ENCODE measurements around the gene ADH4. TPM values are rescaled to one million over a fixed set of nuclear protein-coding genes. Genes with fewer than 3 reads are reported as not detected.
"Not testable (repeated sequence)": the region's sequence is repeated elsewhere in the genome, so short reads cannot be mapped to it uniquely, and the experiment has no call there.

ADH4 gene
- total RNA-seq (2012; rRNA removed), result not detected in 2 replicates

- no peaks in the 10 kb centered on the region for H3K27me3 ChIP-seq (ENCODE audit: control insufficient read depth, insufficient read depth, low read length)
- no peak within 1 kb of the TSS for H3K9ac ChIP-seq (ENCODE audit: low read depth, low read length)
- H3K9me3 ChIP-seq (replicated peaks; ENCODE audit: low read length), result no peaks in the 10 kb centered on the region
- no peaks in the 10 kb centered on the region for H3K4me1 ChIP-seq (ENCODE audit: control insufficient read depth, insufficient read depth, low read length)
- no peak within 1 kb of the TSS for H3K4me2 ChIP-seq (ENCODE audit: low read length)
- H3K36me3 ChIP-seq (ENCODE audit: insufficient read depth, low read length), result no peaks in the 10 kb centered on the region
- H3K4me3 ChIP-seq (ENCODE audit: low read length), result no peak within 1 kb of the TSS
Measured at GRCh38 chr4:99144070-99144469, at the start of gene ADH4. Gene ADH4 (minus strand): TSS chr4:99144297. CDS start chr4:99144222, 75 bp downstream.

GRCh38 chr4:99190336-99190735 lies 46.2 kb upstream of the ADH4 start:
- Histone ChIP-seq H3K9ac (ENCODE audit: low read depth, low read length) (no peak overlapping the region), H3K27me3 (ENCODE audit: control insufficient read depth, insufficient read depth, low read length) (no peaks in the 10 kb centered on the region), H3K4me1 (ENCODE audit: control insufficient read depth, insufficient read depth, low read length) (no peaks in the 10 kb centered on the region), H3K4me3 (ENCODE audit: low read length) (no peak overlapping the region), H3K4me2 (ENCODE audit: low read length) (no peak overlapping the region), H3K9me3 (replicated peaks; ENCODE audit: low read length) (no peaks in the 10 kb centered on the region), H3K36me3 (ENCODE audit: insufficient read depth, low read length) (no peaks in the 10 kb centered on the region)

GRCh38 chr4:99189900-99190299 lies 45.8 kb upstream of the ADH4 start:
- not testable (repeated sequence) for H3K4me1 ChIP-seq (ENCODE audit: control insufficient read depth, insufficient read depth, low read length); H3K27me3 ChIP-seq (ENCODE audit: control insufficient read depth, insufficient read depth, low read length); H3K9ac ChIP-seq (ENCODE audit: low read depth, low read length); H3K9me3 ChIP-seq (replicated peaks; ENCODE audit: low read length); H3K4me3 ChIP-seq (ENCODE audit: low read length); H3K36me3 ChIP-seq (ENCODE audit: insufficient read depth, low read length); H3K4me2 ChIP-seq (ENCODE audit: low read length)

DNA sequence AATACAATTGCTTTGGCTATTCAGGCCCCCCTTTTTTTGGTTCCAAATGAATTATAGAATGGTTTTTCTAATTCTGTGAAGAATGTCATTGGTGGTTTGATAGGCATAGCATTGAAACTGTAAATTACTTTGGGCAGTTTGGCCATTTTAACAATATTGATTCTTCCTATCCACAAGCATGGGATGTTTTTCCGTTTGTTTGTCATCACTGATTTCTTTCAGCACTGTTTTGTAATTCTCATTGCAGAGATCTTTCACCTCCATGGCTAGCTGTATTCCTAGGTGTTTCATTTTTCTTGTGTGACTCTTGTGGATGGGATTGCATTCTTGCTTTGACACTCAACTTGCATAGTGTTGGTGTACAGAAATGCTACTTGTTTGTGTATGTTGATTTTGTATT lies 41.9 kb upstream of the ADH4 start:
- Histone ChIP-seq H3K4me2 (ENCODE audit: low read length) (no peak overlapping the region), H3K4me1 (ENCODE audit: control insufficient read depth, insufficient read depth, low read length) (no peaks in the 10 kb centered on the region), H3K9me3 (replicated peaks; ENCODE audit: low read length) (no peaks in the 10 kb centered on the region), H3K9ac (ENCODE audit: low read depth, low read length) (no peak overlapping the region), H3K27me3 (ENCODE audit: control insufficient read depth, insufficient read depth, low read length) (no peaks in the 10 kb centered on the region), H3K4me3 (ENCODE audit: low read length) (no peak overlapping the region), H3K36me3 (ENCODE audit: insufficient read depth, low read length) (no peaks in the 10 kb centered on the region)

DNA sequence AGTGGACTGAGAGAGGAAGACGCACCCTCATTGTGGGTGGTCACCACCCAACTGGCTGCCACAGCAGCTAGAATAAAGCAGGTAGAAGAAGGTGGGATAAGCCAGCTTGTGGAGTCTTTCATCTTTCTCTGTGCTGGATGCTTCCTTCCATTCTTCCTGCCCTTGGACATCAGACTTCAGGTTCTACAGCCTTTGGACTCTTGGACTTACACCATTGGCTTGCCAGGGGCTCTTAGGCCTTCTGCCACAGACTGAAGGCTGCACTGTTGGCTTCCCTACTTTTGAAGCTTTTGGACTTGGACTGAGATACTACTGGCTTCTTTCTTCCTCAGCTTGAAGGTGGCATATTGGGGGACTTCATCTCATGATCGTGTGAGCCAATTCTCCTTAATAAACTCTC lies 41.5 kb upstream of the ADH4 start:
- H3K4me1 ChIP-seq (ENCODE audit: control insufficient read depth, insufficient read depth, low read length), result peaks cover 2% of the 10 kb centered on the region
- H3K4me2 ChIP-seq (ENCODE audit: low read length), result no peak overlapping the region
- no peak overlapping the region for H3K4me3 ChIP-seq (ENCODE audit: low read length)
- H3K9ac ChIP-seq (ENCODE audit: low read depth, low read length), result no peak overlapping the region
- H3K36me3 ChIP-seq (ENCODE audit: insufficient read depth, low read length), result no peaks in the 10 kb centered on the region
- H3K9me3 ChIP-seq (replicated peaks; ENCODE audit: low read length), result no peaks in the 10 kb centered on the region
- H3K27me3 ChIP-seq (ENCODE audit: control insufficient read depth, insufficient read depth, low read length), result no peaks in the 10 kb centered on the region

GRCh38 chr4:99180382-99181070 lies 36.4 kb upstream of the ADH4 start:
- no peak overlapping the region for H3K4me3 ChIP-seq (ENCODE audit: low read length)

DNA sequence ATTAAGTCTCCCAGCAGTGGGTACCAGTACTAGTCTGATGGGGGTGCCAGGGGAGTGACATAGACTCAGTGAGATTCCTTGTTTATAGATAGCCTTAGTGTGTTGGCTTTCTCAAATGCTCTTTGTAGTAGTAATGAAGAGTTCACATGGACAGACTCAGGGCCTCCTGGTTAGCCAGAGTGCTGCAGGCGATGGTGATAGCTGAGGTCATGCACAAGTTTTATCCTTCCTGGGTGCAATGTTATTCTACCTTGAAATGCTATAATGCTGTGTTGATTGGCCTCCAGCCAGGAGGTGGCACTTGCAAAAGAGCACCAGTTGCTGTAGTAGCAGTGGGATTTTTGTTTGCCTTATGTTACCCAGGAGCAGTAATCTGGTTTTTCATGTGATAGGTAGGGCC lies 35.5 kb upstream of the ADH4 start:
- Histone ChIP-seq H3K9me3 (replicated peaks; ENCODE audit: low read length) (no peaks in the 10 kb centered on the region), H3K4me2 (ENCODE audit: low read length) (no peak overlapping the region), H3K36me3 (ENCODE audit: insufficient read depth, low read length) (no peaks in the 10 kb centered on the region), H3K4me3 (ENCODE audit: low read length) (no peak overlapping the region), H3K27me3 (ENCODE audit: control insufficient read depth, insufficient read depth, low read length) (no peaks in the 10 kb centered on the region), H3K9ac (ENCODE audit: low read depth, low read length) (no peak overlapping the region), H3K4me1 (ENCODE audit: control insufficient read depth, insufficient read depth, low read length) (peaks cover 10% of the 10 kb centered on the region)

More at GRCh38 chr4:99180382-99181070, 36.4 kb upstream of the ADH4 start:
- H3K4me2 ChIP-seq (ENCODE audit: low read length), result no peak overlapping the region
- no peaks in the 10 kb centered on the region for H3K9me3 ChIP-seq (replicated peaks; ENCODE audit: low read length)
- H3K4me1 ChIP-seq (ENCODE audit: control insufficient read depth, insufficient read depth, low read length), result peaks cover 10% of the 10 kb centered on the region
- no peaks in the 10 kb centered on the region for H3K27me3 ChIP-seq (ENCODE audit: control insufficient read depth, insufficient read depth, low read length)
- H3K9ac ChIP-seq (ENCODE audit: low read depth, low read length), result no peak overlapping the region
- H3K36me3 ChIP-seq (ENCODE audit: insufficient read depth, low read length), result no peaks in the 10 kb centered on the region

DNA sequence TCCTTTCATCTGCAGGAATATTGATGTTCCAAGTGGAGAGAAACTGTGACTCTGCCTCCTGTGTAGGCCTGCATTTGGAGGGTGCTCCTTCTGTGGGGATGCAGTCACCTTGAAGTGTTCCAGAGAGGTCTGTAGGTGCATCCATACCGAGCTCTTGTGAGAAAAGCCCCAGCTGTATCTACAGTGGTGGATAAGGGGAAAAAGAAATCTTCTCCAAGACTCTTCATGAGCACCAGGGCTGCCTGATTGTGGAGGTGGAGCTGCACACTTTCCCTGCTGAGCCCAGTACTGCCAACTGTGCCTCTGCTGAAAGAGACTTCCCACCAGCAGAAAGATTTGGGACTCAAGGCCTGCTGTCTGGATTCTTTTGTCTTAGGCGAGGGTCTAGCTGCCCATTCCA lies 35.1 kb upstream of the ADH4 start:
- Histone ChIP-seq H3K4me2 (ENCODE audit: low read length) (no peak overlapping the region), H3K4me1 (ENCODE audit: control insufficient read depth, insufficient read depth, low read length) (peaks cover 10% of the 10 kb centered on the region), H3K27me3 (ENCODE audit: control insufficient read depth, insufficient read depth, low read length) (no peaks in the 10 kb centered on the region), H3K4me3 (ENCODE audit: low read length) (no peak overlapping the region), H3K9ac (ENCODE audit: low read depth, low read length) (no peak overlapping the region), H3K9me3 (replicated peaks; ENCODE audit: low read length) (no peaks in the 10 kb centered on the region), H3K36me3 (ENCODE audit: insufficient read depth, low read length) (no peaks in the 10 kb centered on the region)

DNA sequence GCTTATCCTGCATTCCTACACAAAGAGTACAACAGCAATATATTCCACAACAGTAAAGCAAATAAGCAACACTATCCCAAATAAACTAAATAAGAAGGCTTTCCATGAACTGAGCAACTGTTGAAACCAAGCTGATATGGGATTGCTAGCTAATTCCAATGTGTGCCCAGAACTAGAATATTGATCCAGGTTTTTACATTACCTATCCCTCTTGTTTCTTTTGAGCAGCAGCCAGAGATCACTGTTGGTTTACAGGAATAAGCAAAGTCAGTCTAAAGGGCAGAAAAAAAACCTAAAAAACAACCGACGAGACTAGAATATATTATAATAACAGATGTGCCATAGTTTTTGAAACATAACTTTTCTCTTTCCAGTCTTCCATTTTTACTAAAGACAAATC lies 22.4 kb upstream of the ADH4 start:
- H3K4me2 ChIP-seq (ENCODE audit: low read length), result no peak overlapping the region
- no peaks in the 10 kb centered on the region for H3K4me1 ChIP-seq (ENCODE audit: control insufficient read depth, insufficient read depth, low read length)
- H3K36me3 ChIP-seq (ENCODE audit: insufficient read depth, low read length), result no peaks in the 10 kb centered on the region
- H3K9ac ChIP-seq (ENCODE audit: low read depth, low read length), result no peak overlapping the region
- no peak overlapping the region for H3K4me3 ChIP-seq (ENCODE audit: low read length)
- H3K27me3 ChIP-seq (ENCODE audit: control insufficient read depth, insufficient read depth, low read length), result no peaks in the 10 kb centered on the region
- H3K9me3 ChIP-seq (replicated peaks; ENCODE audit: low read length), result no peaks in the 10 kb centered on the region

DNA sequence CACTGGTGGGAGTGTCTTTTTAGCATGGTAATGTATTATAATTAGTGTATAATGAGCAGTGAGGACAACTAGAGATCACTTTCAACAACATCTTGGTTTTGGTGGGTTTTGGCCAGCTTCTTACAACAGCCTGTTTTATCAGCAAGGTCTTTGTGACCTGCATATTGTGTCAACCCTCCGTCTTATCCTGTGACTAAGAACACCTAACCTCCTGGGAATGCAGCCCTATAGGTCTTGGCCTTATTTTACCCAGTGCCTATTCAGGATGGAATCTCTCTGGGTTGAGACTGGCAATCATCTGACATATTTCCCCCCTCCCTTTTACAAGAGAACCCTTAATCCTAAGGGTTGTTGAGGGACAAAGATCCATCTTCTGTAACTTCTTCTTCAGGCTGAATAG lies 21.9 kb upstream of the ADH4 start:
- H3K36me3 ChIP-seq (ENCODE audit: insufficient read depth, low read length), result no peaks in the 10 kb centered on the region
- no peaks in the 10 kb centered on the region for H3K4me1 ChIP-seq (ENCODE audit: control insufficient read depth, insufficient read depth, low read length)
- no peak overlapping the region for H3K4me3 ChIP-seq (ENCODE audit: low read length)
- no peaks in the 10 kb centered on the region for H3K9me3 ChIP-seq (replicated peaks; ENCODE audit: low read length)
- H3K27me3 ChIP-seq (ENCODE audit: control insufficient read depth, insufficient read depth, low read length), result no peaks in the 10 kb centered on the region
- no peak overlapping the region for H3K9ac ChIP-seq (ENCODE audit: low read depth, low read length)
- no peak overlapping the region for H3K4me2 ChIP-seq (ENCODE audit: low read length)

DNA sequence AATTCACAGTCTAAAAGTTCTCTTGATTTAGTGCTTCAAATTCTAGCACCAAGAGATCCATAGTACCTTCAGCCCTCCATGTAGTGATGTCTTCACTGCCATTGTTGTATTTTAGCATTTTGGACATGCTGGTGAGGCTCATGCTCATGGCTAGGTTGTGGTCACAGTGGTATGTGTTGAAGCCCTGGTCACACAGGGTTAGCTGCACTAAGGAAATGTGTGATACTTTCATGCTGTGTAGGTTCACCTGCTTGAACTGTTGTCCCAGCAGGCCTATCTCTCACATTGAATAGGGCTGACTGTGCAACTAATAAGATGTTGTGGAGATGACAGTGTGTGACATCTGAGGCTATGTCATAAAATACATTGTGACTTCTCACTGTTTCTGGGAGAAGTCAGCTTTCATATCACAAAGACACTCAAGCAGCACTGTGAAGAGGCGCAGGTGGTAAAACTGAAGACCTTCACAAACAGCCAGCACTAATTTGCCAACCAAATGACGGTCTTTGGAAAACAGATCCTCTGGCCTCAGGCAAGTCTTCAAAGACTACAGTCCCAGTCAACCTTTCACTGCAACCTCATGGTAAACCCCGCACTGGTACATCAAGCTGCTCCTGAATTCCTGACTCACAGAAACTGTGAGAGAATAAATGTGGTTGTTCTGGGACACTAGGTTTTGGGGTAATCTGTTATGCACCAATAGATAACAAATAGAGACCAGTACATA lies 17.4 kb upstream of the ADH4 start:
- Histone ChIP-seq H3K9me3 (replicated peaks; ENCODE audit: low read length) (no peaks in the 10 kb centered on the region), H3K36me3 (ENCODE audit: insufficient read depth, low read length) (no peaks in the 10 kb centered on the region), H3K4me1 (ENCODE audit: control insufficient read depth, insufficient read depth, low read length) (no peaks in the 10 kb centered on the region), H3K4me2 (ENCODE audit: low read length) (no peak overlapping the region), H3K27me3 (ENCODE audit: control insufficient read depth, insufficient read depth, low read length) (no peaks in the 10 kb centered on the region), H3K9ac (ENCODE audit: low read depth, low read length) (no peak overlapping the region), H3K4me3 (ENCODE audit: low read length) (no peak overlapping the region)

DNA sequence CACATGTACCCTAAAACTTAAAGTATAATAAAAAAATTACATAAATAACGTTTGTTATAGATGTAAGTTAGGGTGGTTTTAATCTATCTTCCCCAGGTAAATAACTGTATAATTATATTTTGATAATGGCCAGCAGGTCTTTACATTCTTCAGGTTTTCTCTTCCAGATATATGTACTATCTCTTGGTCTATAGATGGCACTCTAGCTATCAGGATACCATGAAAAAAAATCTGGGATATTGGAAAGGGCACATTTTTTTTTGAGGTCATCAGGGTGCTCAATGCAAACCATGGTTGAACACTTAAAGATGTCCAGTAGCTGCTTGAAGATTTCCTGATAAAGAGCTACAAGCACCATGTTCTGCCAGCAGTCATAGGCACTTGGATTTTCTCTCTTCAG lies 15.6 kb upstream of the ADH4 start:
- no peak overlapping the region for H3K4me2 ChIP-seq (ENCODE audit: low read length)
- no peaks in the 10 kb centered on the region for H3K9me3 ChIP-seq (replicated peaks; ENCODE audit: low read length)

More for the DNA sequence above, 15.6 kb upstream of the ADH4 start:
- Histone ChIP-seq H3K27me3 (ENCODE audit: control insufficient read depth, insufficient read depth, low read length) (no peaks in the 10 kb centered on the region), H3K36me3 (ENCODE audit: insufficient read depth, low read length) (no peaks in the 10 kb centered on the region), H3K4me1 (ENCODE audit: control insufficient read depth, insufficient read depth, low read length) (no peaks in the 10 kb centered on the region), H3K9ac (ENCODE audit: low read depth, low read length) (no peak overlapping the region), H3K4me3 (ENCODE audit: low read length) (no peak overlapping the region)
